Liver (tissue), 3 donors: Measurements from ENCODE around the gene ABHD12.

ENCODE experiments used
- CTCF ChIP-seq: fragments of 150-350 bp; IDR thresholded peaks from 2 replicates; pipeline ENCODE4 v1.5.1; 2017; ENCODE audit warnings: improper control_type of control experiment, low read depth, low read length; ENCODE audit not compliant: missing input control
- FOXA1 ChIP-seq: IDR thresholded peaks from 2 replicates; pipeline ENCODE4 v1.6.1; 2016; ENCODE audit warnings: antibody characterized with exemption
- TF ChIP-seq, protein P1 (sequence below): IDR thresholded peaks from 2 replicates; pipeline ENCODE4 v1.6.1; 2016; ENCODE audit warnings: antibody characterized with exemption
- donor health status: healthy.
- donor health status: healthy.

GRCh38 chr20:25327521-25328235, 63.0 kb downstream of the ABHD12 start:
- TF ChIP-seq CTCF (no peak), FOXA1 (no peak)
- TF ChIP-seq, protein P1, sequence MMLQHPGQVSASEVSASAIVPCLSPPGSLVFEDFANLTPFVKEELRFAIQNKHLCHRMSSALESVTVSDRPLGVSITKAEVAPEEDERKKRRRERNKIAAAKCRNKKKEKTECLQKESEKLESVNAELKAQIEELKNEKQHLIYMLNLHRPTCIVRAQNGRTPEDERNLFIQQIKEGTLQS, result no peak
